WTC11 (cell line): Measurements from ENCODE around the gene CELF1.
"Not testable (repeated sequence)": the region's sequence is repeated elsewhere in the genome, so short reads cannot be mapped to it uniquely, and the experiment has no call there.

Experiments used
- ZNF121 ChIP-seq: sonication (generic); formaldehyde crosslinking; IDR thresholded peaks from 2 replicates; pipeline ENCODE4 v1.8.0; 2023; ENCODE audit warnings: missing genetic modification reagents
- TF ChIP-seq, protein P1 (sequence below): fragments of 200-600 bp; IDR thresholded peaks from 2 replicates; pipeline ENCODE4 v1.8.0; 2022; ENCODE audit warnings: antibody characterized with exemption

DNA sequence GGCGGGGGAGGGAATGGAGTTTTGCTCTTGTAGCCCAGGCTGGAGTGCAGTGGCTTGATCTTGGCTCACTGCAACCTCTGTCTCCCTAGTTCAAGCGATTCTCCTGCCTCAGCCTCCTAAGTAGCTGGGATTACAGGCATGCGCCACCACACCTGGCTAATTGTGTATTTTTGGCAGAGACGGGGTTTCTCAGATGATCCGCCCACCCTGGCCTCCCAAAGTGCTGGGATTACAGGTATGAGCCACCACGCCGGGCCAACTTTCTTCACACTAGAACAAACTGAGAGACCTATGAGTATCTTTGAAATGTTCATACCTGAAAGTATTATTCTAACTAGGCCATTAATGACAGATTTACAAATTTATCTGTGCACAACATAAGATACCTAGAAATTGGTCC lies 6.7 kb downstream of the CELF1 start:
- not testable (repeated sequence) for TF ChIP-seq ZNF121
- TF ChIP-seq, protein P1, sequence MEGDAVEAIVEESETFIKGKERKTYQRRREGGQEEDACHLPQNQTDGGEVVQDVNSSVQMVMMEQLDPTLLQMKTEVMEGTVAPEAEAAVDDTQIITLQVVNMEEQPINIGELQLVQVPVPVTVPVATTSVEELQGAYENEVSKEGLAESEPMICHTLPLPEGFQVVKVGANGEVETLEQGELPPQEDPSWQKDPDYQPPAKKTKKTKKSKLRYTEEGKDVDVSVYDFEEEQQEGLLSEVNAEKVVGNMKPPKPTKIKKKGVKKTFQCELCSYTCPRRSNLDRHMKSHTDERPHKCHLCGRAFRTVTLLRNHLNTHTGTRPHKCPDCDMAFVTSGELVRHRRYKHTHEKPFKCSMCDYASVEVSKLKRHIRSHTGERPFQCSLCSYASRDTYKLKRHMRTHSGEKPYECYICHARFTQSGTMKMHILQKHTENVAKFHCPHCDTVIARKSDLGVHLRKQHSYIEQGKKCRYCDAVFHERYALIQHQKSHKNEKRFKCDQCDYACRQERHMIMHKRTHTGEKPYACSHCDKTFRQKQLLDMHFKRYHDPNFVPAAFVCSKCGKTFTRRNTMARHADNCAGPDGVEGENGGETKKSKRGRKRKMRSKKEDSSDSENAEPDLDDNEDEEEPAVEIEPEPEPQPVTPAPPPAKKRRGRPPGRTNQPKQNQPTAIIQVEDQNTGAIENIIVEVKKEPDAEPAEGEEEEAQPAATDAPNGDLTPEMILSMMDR, result not testable (repeated sequence)
